GM18526 (cell line): Measurements from ENCODE around the gene TTK.

ENCODE experiments used
- POLR2A ChIP-seq: IDR thresholded peaks from 3 replicates; pipeline ENCODE4 v1.6.1; 2011; ENCODE audit not compliant: insufficient read length; ENCODE audit errors: extremely low read depth

Gene TTK

GRCh38 chr6:80006541-80006940, 2.1 kb downstream of the TTK start:
- no peak for TF ChIP-seq POLR2A

DNA sequence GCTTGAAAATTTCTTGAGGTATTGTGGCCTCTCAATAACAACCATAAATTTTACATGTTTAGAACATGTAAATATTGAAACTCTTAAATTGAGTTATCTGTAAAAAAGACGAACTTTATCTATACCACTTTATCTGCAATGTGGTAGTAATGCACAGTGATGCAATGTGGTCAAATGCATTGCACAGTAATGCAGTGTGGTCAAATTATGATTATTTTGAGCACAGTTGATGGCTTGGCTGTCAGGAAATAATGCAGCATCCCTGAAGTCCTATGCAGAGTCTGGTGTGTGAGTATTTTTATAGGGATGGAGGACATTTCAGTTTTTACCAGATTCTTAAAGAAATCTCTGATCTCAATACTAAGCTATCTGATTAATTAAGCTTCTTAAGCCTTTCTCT, 5.1 kb downstream of the TTK start:
- TF ChIP-seq POLR2A: no peak

- TF ChIP-seq POLR2A: no peak
These were observed 5.8 kb downstream of the TTK start for GRCh38 chr6:80010288-80010687.

DNA sequence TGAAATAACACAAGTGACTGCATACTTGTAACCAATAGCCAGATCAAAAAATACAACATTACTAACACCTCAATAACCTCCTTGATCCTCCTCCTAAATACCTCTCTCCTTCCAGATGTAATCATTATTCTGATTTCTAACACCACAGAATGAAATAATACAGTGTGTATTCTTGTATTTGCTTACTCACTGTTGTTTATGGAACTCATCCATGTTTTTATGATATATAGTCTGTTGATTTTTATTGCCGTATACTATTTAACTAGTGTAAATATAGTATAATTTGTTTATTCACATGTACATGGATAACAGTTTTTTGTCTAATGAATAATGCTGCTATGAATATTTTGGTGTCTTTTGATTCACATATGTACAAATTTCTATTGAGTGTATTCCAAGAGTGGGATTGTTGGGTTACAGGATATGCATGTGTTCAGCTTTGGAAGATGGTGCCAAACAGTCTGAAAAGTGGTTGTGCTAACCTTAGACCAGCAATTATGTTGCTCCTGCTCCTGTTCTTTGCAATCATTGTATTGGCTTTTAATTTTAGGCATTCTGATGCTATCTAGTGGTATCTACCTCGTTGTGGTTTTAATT, 11.5 kb downstream of the TTK start:
- no peak for TF ChIP-seq POLR2A

DNA sequence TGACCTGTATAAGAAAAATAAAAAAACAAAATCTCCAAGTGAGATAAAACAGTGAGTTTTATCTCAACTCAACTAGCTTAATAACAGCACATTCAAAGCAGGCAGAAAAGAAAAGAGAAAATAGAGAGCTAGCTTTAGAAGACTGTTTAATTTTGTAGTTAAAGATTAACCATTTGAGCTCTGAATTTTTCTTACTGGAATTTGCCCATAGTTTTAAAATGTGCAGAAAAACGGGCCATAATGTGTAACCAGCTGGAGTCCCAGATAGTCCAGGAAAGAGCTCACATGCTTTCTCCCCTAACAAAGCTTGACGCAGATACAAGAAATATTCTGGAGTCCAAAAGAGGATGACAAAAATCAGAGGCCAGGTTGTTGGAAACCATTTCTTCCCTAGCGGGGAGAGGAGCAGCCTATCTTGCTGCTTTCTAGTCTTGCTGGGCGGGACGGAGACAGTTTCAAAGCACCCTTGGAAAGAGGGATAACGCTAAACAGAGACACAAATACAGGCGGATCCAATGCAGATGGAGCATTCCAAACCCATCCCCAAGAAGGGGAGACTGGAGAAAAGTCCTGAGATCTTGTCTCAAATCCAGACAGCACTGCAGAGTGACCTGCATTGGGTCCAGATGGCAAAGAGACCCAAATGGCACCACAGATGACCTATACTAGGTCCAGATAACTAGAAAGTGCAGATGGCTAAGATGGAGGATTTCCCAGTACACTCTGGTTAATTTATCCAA, 16.1 kb downstream of the TTK start:
- no peak for TF ChIP-seq POLR2A

- no peak for TF ChIP-seq POLR2A
These were observed 16.7 kb downstream of the TTK start for GRCh38 chr6:80021131-80021530.

DNA sequence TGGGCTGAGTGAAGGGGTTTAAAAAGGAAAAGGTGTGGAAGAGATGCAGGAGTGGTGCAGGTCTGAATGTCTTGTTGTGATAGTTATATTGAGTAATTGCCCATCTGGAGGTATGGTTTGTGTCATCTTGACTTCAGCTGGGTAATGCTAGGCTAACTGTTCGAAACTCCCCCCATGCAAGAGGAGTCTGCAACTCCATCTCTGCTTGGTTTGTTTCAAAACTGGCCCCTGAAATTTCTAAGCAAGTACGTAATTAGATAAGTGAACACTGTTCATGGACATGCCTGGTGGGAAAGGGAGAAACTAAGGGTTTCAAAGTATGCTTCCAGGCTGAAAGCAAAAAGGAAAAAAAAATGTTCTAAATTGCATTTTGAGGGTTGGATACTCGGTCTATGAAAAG, 17.1 kb downstream of the TTK start:
- no peak for TF ChIP-seq POLR2A

- no peak for TF ChIP-seq POLR2A
These were observed 18.4 kb downstream of the TTK start for GRCh38 chr6:80022803-80023202.

DNA sequence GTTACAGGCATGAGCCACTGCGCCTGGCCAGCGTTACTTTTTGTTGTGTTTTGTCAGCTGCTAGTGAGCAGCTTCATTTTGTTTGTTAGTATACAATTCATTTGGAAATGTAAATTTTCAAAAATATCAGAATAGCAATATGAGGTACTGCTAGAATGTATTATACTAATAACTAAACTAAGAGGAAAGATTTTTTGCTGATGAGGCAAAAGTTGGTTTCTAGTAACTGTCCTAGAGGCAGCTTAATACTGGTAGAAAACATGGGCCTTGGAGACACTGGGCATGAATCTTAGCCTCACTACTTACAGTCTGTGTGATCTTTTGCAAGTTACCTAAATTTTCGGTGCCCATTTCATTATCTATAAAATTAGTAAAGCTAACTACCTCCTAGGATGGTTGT, 24.1 kb downstream of the TTK start:
- no peak for TF ChIP-seq POLR2A

DNA sequence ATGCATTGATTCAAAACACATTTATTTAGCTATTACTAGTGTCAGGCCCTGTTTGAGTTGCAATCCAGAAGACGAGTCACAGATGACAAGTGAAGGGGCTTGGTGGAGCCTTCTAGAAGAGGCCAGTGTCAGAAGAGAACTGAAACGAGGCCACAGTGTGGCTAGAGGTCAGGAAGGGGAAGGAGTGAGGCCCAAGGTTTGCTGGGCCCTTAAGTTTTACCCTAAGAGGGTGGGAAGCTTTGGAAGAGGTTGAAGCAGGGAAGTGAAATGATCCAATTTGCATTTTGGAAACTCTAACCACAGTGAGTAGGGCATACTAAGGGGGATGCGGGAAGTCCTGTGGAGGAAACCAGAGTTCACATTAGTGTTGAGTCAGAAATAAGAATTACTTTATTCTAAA, 25.0 kb downstream of the TTK start:
- TF ChIP-seq POLR2A: no peak

DNA sequence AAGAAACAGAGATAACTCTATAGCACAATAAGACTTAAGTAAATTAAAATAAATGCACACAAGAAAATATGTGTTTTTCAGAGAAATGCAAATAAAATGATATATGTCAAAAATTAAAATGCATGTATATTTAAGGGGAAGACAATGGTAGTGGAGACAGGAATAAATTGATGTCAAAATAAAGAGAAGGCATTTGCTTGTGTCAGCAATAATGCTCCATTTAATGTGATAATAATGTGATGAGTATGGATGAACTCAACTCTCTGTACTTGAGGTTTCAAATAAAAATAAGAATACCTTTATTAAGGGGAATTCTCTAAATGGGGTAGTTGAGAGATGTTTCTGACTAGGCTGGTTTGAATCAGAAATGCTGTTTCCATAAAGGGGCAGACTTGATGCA, 56.3 kb downstream of the TTK start:
- TF ChIP-seq POLR2A: no peak

DNA sequence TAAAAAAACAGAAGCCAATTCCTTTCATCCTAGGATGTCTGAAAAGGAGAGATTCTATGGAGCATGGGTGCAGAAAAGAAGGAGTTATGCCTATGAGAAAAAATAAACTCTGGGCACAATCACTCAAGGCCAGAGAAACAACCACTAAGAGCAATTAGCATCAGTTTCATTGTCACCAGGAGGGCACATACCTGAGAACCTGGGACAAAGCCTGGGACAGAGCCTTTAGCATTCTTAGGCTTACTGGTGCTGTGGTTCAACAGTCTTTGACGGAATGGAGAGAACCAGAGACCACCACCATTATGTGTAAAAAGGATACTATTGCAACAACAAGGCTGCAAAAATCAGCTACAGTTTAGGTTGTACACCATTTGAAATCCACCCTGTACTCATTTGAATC, 72.6 kb downstream of the TTK start:
- no peak for TF ChIP-seq POLR2A

GRCh38 chr6:80088637-80089036, 84.2 kb downstream of the TTK start:
- TF ChIP-seq POLR2A: no peak

DNA sequence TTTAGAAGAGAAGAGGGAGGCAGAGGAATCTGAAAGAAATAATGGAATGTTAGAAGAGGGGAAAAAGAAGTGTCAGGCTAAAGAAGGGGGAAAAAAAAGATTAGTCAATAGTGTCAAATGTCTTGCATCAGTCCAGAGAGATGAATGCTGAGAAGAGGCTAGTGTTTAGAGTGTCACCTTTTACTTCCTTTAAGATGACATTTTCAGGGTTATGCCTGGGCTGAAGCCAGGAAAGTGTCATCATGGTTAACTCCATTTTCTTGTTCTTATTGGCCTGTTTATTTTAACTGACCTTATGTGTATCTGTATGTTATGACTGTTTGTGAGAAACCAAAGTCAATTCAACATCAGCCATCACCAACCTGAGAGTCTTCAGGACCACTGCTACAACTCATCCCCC, 87.1 kb downstream of the TTK start:
- no peak for TF ChIP-seq POLR2A
